ENCODE data around the gene FBXO21. TPM values are rescaled to one million over a fixed set of nuclear protein-coding genes. Genes with fewer than 3 reads are reported as not detected.

FBXO21 gene
- total RNA-seq, 1 experiment from 2014 or later: 57.5 TPM

DNA sequence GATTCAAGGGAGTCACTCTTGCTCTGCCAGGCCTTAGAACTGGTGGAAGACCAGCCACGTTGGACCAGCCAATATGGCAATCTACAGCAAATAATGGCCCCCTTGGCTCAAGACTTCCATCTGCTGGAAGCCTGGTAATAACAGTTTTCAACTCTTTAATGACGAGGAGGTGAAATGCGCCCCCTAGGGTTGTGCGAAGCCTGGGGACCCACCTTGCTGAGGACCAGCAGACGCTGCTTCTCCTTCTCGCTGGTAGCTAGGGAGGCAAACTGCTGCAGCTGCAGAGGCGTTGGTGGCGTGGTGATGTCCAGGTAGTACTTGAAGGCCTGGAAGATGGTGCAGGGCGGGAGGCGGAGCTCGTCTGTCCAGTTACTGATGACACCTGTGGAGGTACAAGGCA lies 41.5 kb upstream of the FBXO21 start:
- Mint-ChIP-seq H3K27me3 (ENCODE audit: unreplicated experiment) (peaks cover 82% of the 10 kb centered on the region), H3K27ac (ENCODE audit: unreplicated experiment) (no peak overlapping the region), H3K9me3 (ENCODE audit: low read depth, unreplicated experiment) (no peaks in the 10 kb centered on the region), H3K36me3 (ENCODE audit: insufficient read depth, unreplicated experiment) (peaks cover 5% of the 10 kb centered on the region), H3K4me3 (ENCODE audit: low read depth, unreplicated experiment) (no peak overlapping the region), H3K4me1 (ENCODE audit: low read depth, unreplicated experiment) (no peaks in the 10 kb centered on the region)
- no peak for TF ChIP-seq CTCF (IDR thresholded peaks at IDR 0.05; ENCODE audit: unreplicated experiment)
- DNase-seq: no peak
- CTCF ChIA-PET: interaction anchor here (0.6 kb wide), 1 partner anchor 32 kb away, joined by 7 read pairs; no protein-coding TSS in a partner anchor
- intact Hi-C loops (cut with micrococcal nuclease; ENCODE audit: unreplicated experiment): no loop called here
- no TSS peak for BruUV-seq (replicated peaks)

GRCh38 chr12:117228239-117228638 lies 38.0 kb upstream of the FBXO21 start:
- no peak for DNase-seq

GRCh38 chr12:117227000-117227653 lies 36.9 kb upstream of the FBXO21 start:
- no peak overlapping the region for H3K4me3 Mint-ChIP-seq (ENCODE audit: low read depth, unreplicated experiment)
- CTCF ChIA-PET: no interaction called here
- DNase-seq: no peak
- intact Hi-C loops (cut with micrococcal nuclease; ENCODE audit: unreplicated experiment): no loop called here
- no peak for TF ChIP-seq CTCF (IDR thresholded peaks at IDR 0.05; ENCODE audit: unreplicated experiment)
- H3K36me3 Mint-ChIP-seq (ENCODE audit: insufficient read depth, unreplicated experiment): peaks cover 5% of the 10 kb centered on the region
- H3K4me1 Mint-ChIP-seq (ENCODE audit: low read depth, unreplicated experiment): no peaks in the 10 kb centered on the region
- H3K9me3 Mint-ChIP-seq (ENCODE audit: low read depth, unreplicated experiment): no peaks in the 10 kb centered on the region
- no peak overlapping the region for H3K27ac Mint-ChIP-seq (ENCODE audit: unreplicated experiment)
- peaks cover 75% of the 10 kb centered on the region for H3K27me3 Mint-ChIP-seq (ENCODE audit: unreplicated experiment)
- BruUV-seq (replicated peaks): no TSS peak

More at GRCh38 chr12:117228239-117228638, 38.0 kb upstream of the FBXO21 start:
- CTCF ChIA-PET: no interaction called here
- no peak overlapping the region for H3K4me3 Mint-ChIP-seq (ENCODE audit: low read depth, unreplicated experiment)
- peaks cover 86% of the 10 kb centered on the region for H3K27me3 Mint-ChIP-seq (ENCODE audit: unreplicated experiment)
- no peaks in the 10 kb centered on the region for H3K9me3 Mint-ChIP-seq (ENCODE audit: low read depth, unreplicated experiment)
- H3K4me1 Mint-ChIP-seq (ENCODE audit: low read depth, unreplicated experiment): no peaks in the 10 kb centered on the region
- H3K36me3 Mint-ChIP-seq (ENCODE audit: insufficient read depth, unreplicated experiment): peaks cover 5% of the 10 kb centered on the region
- intact Hi-C loops (cut with micrococcal nuclease; ENCODE audit: unreplicated experiment): no loop called here
- H3K27ac Mint-ChIP-seq (ENCODE audit: unreplicated experiment): no peak overlapping the region
- no TSS peak for BruUV-seq (replicated peaks)
- no peak for TF ChIP-seq CTCF (IDR thresholded peaks at IDR 0.05; ENCODE audit: unreplicated experiment)

DNA sequence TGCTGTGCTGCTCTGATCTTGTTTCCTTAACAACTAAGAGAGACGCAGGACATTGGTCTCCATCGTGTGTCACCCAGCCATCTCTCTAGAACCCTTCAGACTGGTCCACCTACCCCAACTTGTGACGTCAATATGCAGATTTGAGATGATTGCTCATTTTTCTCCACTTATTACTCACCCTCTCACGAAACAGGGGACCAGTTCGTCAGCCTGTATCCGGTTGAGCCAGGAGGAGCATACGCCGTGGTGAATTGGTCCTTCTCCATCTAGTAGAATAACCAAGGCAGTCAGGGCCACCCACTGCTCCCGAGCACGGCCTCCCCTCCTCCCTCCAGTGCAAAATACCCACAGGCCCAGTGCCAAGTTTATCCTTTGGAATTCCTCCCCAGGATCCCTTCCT lies 36.2 kb upstream of the FBXO21 start:
- intact Hi-C loops (cut with micrococcal nuclease; ENCODE audit: unreplicated experiment): no loop called here
- H3K9me3 Mint-ChIP-seq (ENCODE audit: low read depth, unreplicated experiment): no peaks in the 10 kb centered on the region
- no peak for TF ChIP-seq CTCF (IDR thresholded peaks at IDR 0.05; ENCODE audit: unreplicated experiment)
- DNase-seq: no peak
- H3K27me3 Mint-ChIP-seq (ENCODE audit: unreplicated experiment): peaks cover 70% of the 10 kb centered on the region
- CTCF ChIA-PET: no interaction called here
- no peak overlapping the region for H3K27ac Mint-ChIP-seq (ENCODE audit: unreplicated experiment)
- no peak overlapping the region for H3K4me3 Mint-ChIP-seq (ENCODE audit: low read depth, unreplicated experiment)
- H3K4me1 Mint-ChIP-seq (ENCODE audit: low read depth, unreplicated experiment): no peaks in the 10 kb centered on the region
- BruUV-seq (replicated peaks): no TSS peak
- H3K36me3 Mint-ChIP-seq (ENCODE audit: insufficient read depth, unreplicated experiment): peaks cover 5% of the 10 kb centered on the region
